Skeletal muscle satellite cell (primary cell): ENCODE results near the gene SLC19A2.

Experiments used
- H3K27me3 ChIP-seq: 2 replicates; pipeline ENCODE4 v1.7.0; 2013; ENCODE audit warnings: low read length; ENCODE audit not compliant: control insufficient read depth, insufficient read depth
- H3K36me3 ChIP-seq: 2 replicates; pipeline ENCODE4 v1.7.0; 2013; ENCODE audit warnings: mild to moderate bottlenecking, control low read depth, low read length; ENCODE audit not compliant: insufficient read depth
- H3K4me1 ChIP-seq: 2 replicates; pipeline ENCODE4 v1.7.0; 2013; ENCODE audit warnings: low read length; ENCODE audit not compliant: control insufficient read depth, insufficient read depth
- H3K4me2 ChIP-seq: 2 replicates; pipeline ENCODE4 v1.7.0; 2013; ENCODE audit warnings: mild to moderate bottlenecking, low read length
- H3K4me3 ChIP-seq: 2 replicates; pipeline ENCODE4 v1.7.0; 2013; ENCODE audit warnings: low read length
- H3K9ac ChIP-seq: 2 replicates; pipeline ENCODE4 v1.7.0; 2013; ENCODE audit warnings: mild to moderate bottlenecking, low read depth, low read length, moderate library complexity
- H3K9me3 ChIP-seq: replicated peaks from 2 replicates; pipeline ENCODE4 v1.7.0; 2013; ENCODE audit warnings: mild to moderate bottlenecking, control low read depth, low read length

The SLC19A2 gene

GRCh38 chr1:169486281-169487051 is 722 bp upstream of the SLC19A2 start:
- no peaks in the 10 kb centered on the region for H3K36me3 ChIP-seq
- no peaks in the 10 kb centered on the region for H3K9me3 ChIP-seq
- peak overlapping the region; percentile 83 for H3K4me3 ChIP-seq
- peak overlapping the region; percentile 94 for H3K9ac ChIP-seq
- H3K4me2 ChIP-seq, result peak overlapping the region; percentile 86
- no peaks in the 10 kb centered on the region for H3K27me3 ChIP-seq
- H3K4me1 ChIP-seq, result peaks cover 44% of the 10 kb centered on the region

- Histone ChIP-seq H3K4me1 (peaks cover 44% of the 10 kb centered on the region), H3K4me2 (peak overlapping the region; percentile 86), H3K27me3 (no peaks in the 10 kb centered on the region), H3K9me3 (no peaks in the 10 kb centered on the region), H3K9ac (peak overlapping the region; percentile 94), H3K4me3 (peak overlapping the region; percentile 83), H3K36me3 (no peaks in the 10 kb centered on the region)
Measured at GRCh38 chr1:169484683-169485430, 887 bp downstream of the SLC19A2 start.

- peak overlapping the region; percentile 83 for H3K4me3 ChIP-seq
- H3K27me3 ChIP-seq, result no peaks in the 10 kb centered on the region
- H3K4me2 ChIP-seq, result peak overlapping the region; percentile 86
- peaks cover 46% of the 10 kb centered on the region for H3K4me1 ChIP-seq
- H3K9ac ChIP-seq, result peak overlapping the region; percentile 94
- no peaks in the 10 kb centered on the region for H3K9me3 ChIP-seq
- H3K36me3 ChIP-seq, result no peaks in the 10 kb centered on the region
Measured at GRCh38 chr1:169484101-169484500, 1.6 kb downstream of the SLC19A2 start.

GRCh38 chr1:169483500-169483966 is 2.2 kb downstream of the SLC19A2 start:
- peak overlapping the region; percentile 83 for H3K4me3 ChIP-seq

GRCh38 chr1:169479363-169480066 is 6.2 kb downstream of the SLC19A2 start:
- H3K9ac ChIP-seq, result no peak overlapping the region
- no peak overlapping the region for H3K4me3 ChIP-seq
- H3K27me3 ChIP-seq, result no peaks in the 10 kb centered on the region
- no peak overlapping the region for H3K4me2 ChIP-seq
- H3K36me3 ChIP-seq, result peaks cover 7% of the 10 kb centered on the region
- peaks cover 21% of the 10 kb centered on the region for H3K4me1 ChIP-seq
- no peaks in the 10 kb centered on the region for H3K9me3 ChIP-seq

More at GRCh38 chr1:169483500-169483966, 2.2 kb downstream of the SLC19A2 start:
- H3K27me3 ChIP-seq, result no peaks in the 10 kb centered on the region
- peak overlapping the region; percentile 94 for H3K9ac ChIP-seq
- H3K36me3 ChIP-seq, result no peaks in the 10 kb centered on the region
- peak overlapping the region; percentile 86 for H3K4me2 ChIP-seq
- H3K4me1 ChIP-seq, result peaks cover 46% of the 10 kb centered on the region
- H3K9me3 ChIP-seq, result no peaks in the 10 kb centered on the region

GRCh38 chr1:169478094-169478672 is 7.6 kb downstream of the SLC19A2 start:
- Histone ChIP-seq H3K27me3 (no peaks in the 10 kb centered on the region), H3K4me2 (no peak overlapping the region), H3K36me3 (peaks cover 7% of the 10 kb centered on the region), H3K9me3 (no peaks in the 10 kb centered on the region), H3K4me1 (peaks cover 8% of the 10 kb centered on the region), H3K9ac (no peak overlapping the region), H3K4me3 (no peak overlapping the region)

GRCh38 chr1:169475806-169476387 is 9.8 kb downstream of the SLC19A2 start:
- peaks cover 7% of the 10 kb centered on the region for H3K36me3 ChIP-seq
- no peaks in the 10 kb centered on the region for H3K9me3 ChIP-seq
- no peak overlapping the region for H3K4me3 ChIP-seq
- no peaks in the 10 kb centered on the region for H3K27me3 ChIP-seq
- peaks cover 3% of the 10 kb centered on the region for H3K4me1 ChIP-seq
- no peak overlapping the region for H3K9ac ChIP-seq
- no peak overlapping the region for H3K4me2 ChIP-seq

GRCh38 chr1:169474302-169474995 is 11.3 kb downstream of the SLC19A2 start:
- H3K9ac ChIP-seq, result no peak overlapping the region
- H3K9me3 ChIP-seq, result no peaks in the 10 kb centered on the region
- peaks cover 1% of the 10 kb centered on the region for H3K4me1 ChIP-seq
- peaks cover 7% of the 10 kb centered on the region for H3K36me3 ChIP-seq
- H3K4me3 ChIP-seq, result no peak overlapping the region
- H3K4me2 ChIP-seq, result no peak overlapping the region
- no peaks in the 10 kb centered on the region for H3K27me3 ChIP-seq

- H3K27me3 ChIP-seq, result no peaks in the 10 kb centered on the region
- no peaks in the 10 kb centered on the region for H3K4me1 ChIP-seq
- no peaks in the 10 kb centered on the region for H3K9me3 ChIP-seq
- H3K4me3 ChIP-seq, result no peak overlapping the region
- peaks cover 7% of the 10 kb centered on the region for H3K36me3 ChIP-seq
- no peak overlapping the region for H3K4me2 ChIP-seq
- H3K9ac ChIP-seq, result no peak overlapping the region
Measured at GRCh38 chr1:169473347-169473746, 12.4 kb downstream of the SLC19A2 start.

GRCh38 chr1:169472738-169473137 is 13.0 kb downstream of the SLC19A2 start:
- H3K9ac ChIP-seq, result no peak overlapping the region
- H3K4me2 ChIP-seq, result no peak overlapping the region
- no peaks in the 10 kb centered on the region for H3K9me3 ChIP-seq
- H3K4me3 ChIP-seq, result no peak overlapping the region
- peaks cover 10% of the 10 kb centered on the region for H3K36me3 ChIP-seq
- no peaks in the 10 kb centered on the region for H3K27me3 ChIP-seq
- no peaks in the 10 kb centered on the region for H3K4me1 ChIP-seq
